Measurements from ENCODE around the gene RAD51B. TPM values are rescaled to one million over a fixed set of nuclear protein-coding genes. Genes with fewer than 3 reads are reported as not detected.

RAD51B gene
- total RNA-seq, 1 experiment from 2014 or later: 20.0 TPM

DNA sequence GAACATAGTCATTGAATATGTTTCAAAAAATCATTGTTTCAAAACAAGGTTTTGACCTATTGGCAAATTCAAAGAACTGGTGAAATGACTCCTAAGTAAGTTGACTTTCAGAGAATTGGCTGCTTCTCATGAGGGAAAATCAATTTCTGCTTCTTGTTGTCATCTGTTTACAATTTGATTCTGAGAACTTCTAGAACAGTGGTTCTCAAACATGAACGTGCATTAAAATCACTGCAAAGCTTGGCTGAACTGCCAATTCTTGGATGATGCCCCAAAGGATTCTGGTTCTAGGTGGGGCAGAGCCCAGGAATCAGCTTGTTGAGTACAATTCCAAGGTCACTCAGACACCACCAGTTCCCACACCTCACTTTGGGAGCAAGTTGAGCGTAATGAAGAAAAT, 889.4 kb downstream of the RAD51B start (continued):
- TF ChIP-seq SRF (IDR thresholded peaks at IDR 0.05; ENCODE audit: low read depth): no peak
- TF ChIP-seq CEBPB (IDR thresholded peaks at IDR 0.05; ENCODE audit: low read depth): no peak
- TF ChIP-seq POLR2AphosphoS5 (IDR thresholded peaks at IDR 0.05; ENCODE audit: low read depth, low read length): no peak
- TF ChIP-seq FOSL1 (IDR thresholded peaks at IDR 0.05; ENCODE audit: low read depth): no peak

DNA sequence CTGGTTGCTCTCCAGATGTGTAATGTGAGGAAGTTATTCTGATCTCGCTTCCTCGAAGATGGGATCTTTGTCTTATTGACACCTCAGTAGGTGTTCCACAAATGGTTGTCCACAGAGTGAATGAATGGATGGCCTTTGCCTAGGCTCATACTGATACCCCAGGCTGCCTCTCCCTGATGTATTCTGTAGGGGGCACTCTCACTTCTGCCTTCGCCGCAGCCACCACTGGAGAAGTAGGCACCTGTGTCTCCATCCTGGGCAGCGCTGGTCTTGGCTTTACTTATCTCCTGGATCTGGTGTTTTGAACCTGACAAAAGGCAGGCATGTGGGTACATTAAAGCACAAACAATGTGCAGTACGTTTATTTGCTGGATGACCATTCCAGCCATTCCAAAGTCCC, 891.2 kb downstream of the RAD51B start:
- BruUV-seq (replicated peaks): no TSS peak
- no peaks in the 10 kb centered on the region for H4K20me1 ChIP-seq (ENCODE audit: insufficient read depth)
- intact Hi-C loops (cut with micrococcal nuclease): no loop called here
- H3K4me3 ChIP-seq (replicated peaks in 1 of 2; ENCODE audit: low read depth in 1 of 2, low read length in 2 of 2): no peak overlapping the region
- H3K36me3 ChIP-seq (ENCODE audit: control insufficient read depth in 1 of 2, insufficient read depth in 2 of 2, low read length in 2 of 2): no peaks in the 10 kb centered on the region
- DNase-seq (ENCODE audit: low read depth, low spot score) (no peak), ATAC-seq (no peak; the same call in 1 of the 2 replicates)
- H2AFZ ChIP-seq (ENCODE audit: low read depth, low read length, poor library complexity, severe bottlenecking): no peak overlapping the region
- RAD21 ChIA-PET (ENCODE audit: low non-redundant PET in 1 of 2, low total read pairs in 2 of 2, uncharacterized antibody in 2 of 2, unreplicated experiment in 2 of 2): no interaction called here
- no peak overlapping the region for H3K27ac ChIP-seq (ENCODE audit: low read depth, low read length)
- CTCF ChIA-PET: no interaction called here
- no peak overlapping the region for H3K9ac ChIP-seq (ENCODE audit: low read length)
- H3K27me3 ChIP-seq (ENCODE audit: insufficient read depth, low read length): no peaks in the 10 kb centered on the region
- peaks cover 7 to 9% of the 10 kb centered on the region in 2 experiments; a peak in 2 of 4 replicates for H3K4me1 ChIP-seq (ENCODE audit: control insufficient read depth in 1 of 2, insufficient read depth in 2 of 2, low read length in 2 of 2)
- H3K4me2 ChIP-seq (ENCODE audit: low read length): no peak overlapping the region
- H3K9me3 ChIP-seq (ENCODE audit: control insufficient read depth in 1 of 2, insufficient read depth in 1 of 2, low read depth in 1 of 2, low read length in 2 of 2): no peaks in the 10 kb centered on the region
- TF ChIP-seq ZBTB33 (IDR thresholded peaks at IDR 0.05; ENCODE audit: extremely low read depth, insufficient replicate concordance, low read length) (no peak), EZH2 (IDR thresholded peaks at IDR 0.05) (no peak), RAD21 (IDR thresholded peaks at IDR 0.05; ENCODE audit: low read depth) (no peak), CBX3 (IDR thresholded peaks at IDR 0.05; ENCODE audit: low read depth) (no peak), YY1 (IDR thresholded peaks at IDR 0.05; ENCODE audit: extremely low read depth, insufficient replicate concordance, low read depth, low read length) (no peak), ZFX (IDR thresholded peaks at IDR 0.05) (no peak), EZH2phosphoT487 (IDR thresholded peaks at IDR 0.05; ENCODE audit: borderline replicate concordance) (no peak), CEBPB (IDR thresholded peaks at IDR 0.05; ENCODE audit: low read depth) (no peak), POLR2A (IDR thresholded peaks at IDR 0.05; ENCODE audit: borderline replicate concordance, extremely low read depth, insufficient read depth, insufficient read length) (no peak), FOSL1 (IDR thresholded peaks at IDR 0.05; ENCODE audit: low read depth) (no peak), SP1 (IDR thresholded peaks at IDR 0.05; ENCODE audit: low read depth) (no peak), EGR1 (IDR thresholded peaks at IDR 0.05; ENCODE audit: low read depth) (no peak), TCF7L2 (IDR thresholded peaks at IDR 0.05; ENCODE audit: borderline replicate concordance, extremely low read depth, insufficient read depth, insufficient read length) (no peak), SRF (IDR thresholded peaks at IDR 0.05; ENCODE audit: low read depth) (no peak), ELF1 (IDR thresholded peaks at IDR 0.05; ENCODE audit: borderline replicate concordance, low read depth) (no peak), POLR2AphosphoS5 (IDR thresholded peaks at IDR 0.05; ENCODE audit: low read depth, low read length) (no peak), JUND (IDR thresholded peaks at IDR 0.05) (no peak)
- TF ChIP-seq, protein P1, sequence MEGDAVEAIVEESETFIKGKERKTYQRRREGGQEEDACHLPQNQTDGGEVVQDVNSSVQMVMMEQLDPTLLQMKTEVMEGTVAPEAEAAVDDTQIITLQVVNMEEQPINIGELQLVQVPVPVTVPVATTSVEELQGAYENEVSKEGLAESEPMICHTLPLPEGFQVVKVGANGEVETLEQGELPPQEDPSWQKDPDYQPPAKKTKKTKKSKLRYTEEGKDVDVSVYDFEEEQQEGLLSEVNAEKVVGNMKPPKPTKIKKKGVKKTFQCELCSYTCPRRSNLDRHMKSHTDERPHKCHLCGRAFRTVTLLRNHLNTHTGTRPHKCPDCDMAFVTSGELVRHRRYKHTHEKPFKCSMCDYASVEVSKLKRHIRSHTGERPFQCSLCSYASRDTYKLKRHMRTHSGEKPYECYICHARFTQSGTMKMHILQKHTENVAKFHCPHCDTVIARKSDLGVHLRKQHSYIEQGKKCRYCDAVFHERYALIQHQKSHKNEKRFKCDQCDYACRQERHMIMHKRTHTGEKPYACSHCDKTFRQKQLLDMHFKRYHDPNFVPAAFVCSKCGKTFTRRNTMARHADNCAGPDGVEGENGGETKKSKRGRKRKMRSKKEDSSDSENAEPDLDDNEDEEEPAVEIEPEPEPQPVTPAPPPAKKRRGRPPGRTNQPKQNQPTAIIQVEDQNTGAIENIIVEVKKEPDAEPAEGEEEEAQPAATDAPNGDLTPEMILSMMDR (IDR thresholded peaks at IDR 0.05 in 2 of 3, conservative IDR thresholded peaks at IDR 0.05 in 1 of 3; ENCODE audit: borderline replicate concordance in 1 of 3, insufficient read depth in 1 of 3, low read depth in 2 of 3, low read length in 2 of 3): no peak; a peak in 1 of 6 replicates
- TF ChIP-seq, protein P2, sequence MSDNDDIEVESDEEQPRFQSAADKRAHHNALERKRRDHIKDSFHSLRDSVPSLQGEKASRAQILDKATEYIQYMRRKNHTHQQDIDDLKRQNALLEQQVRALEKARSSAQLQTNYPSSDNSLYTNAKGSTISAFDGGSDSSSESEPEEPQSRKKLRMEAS (IDR thresholded peaks at IDR 0.05): no peak
- TF ChIP-seq, protein P3, sequence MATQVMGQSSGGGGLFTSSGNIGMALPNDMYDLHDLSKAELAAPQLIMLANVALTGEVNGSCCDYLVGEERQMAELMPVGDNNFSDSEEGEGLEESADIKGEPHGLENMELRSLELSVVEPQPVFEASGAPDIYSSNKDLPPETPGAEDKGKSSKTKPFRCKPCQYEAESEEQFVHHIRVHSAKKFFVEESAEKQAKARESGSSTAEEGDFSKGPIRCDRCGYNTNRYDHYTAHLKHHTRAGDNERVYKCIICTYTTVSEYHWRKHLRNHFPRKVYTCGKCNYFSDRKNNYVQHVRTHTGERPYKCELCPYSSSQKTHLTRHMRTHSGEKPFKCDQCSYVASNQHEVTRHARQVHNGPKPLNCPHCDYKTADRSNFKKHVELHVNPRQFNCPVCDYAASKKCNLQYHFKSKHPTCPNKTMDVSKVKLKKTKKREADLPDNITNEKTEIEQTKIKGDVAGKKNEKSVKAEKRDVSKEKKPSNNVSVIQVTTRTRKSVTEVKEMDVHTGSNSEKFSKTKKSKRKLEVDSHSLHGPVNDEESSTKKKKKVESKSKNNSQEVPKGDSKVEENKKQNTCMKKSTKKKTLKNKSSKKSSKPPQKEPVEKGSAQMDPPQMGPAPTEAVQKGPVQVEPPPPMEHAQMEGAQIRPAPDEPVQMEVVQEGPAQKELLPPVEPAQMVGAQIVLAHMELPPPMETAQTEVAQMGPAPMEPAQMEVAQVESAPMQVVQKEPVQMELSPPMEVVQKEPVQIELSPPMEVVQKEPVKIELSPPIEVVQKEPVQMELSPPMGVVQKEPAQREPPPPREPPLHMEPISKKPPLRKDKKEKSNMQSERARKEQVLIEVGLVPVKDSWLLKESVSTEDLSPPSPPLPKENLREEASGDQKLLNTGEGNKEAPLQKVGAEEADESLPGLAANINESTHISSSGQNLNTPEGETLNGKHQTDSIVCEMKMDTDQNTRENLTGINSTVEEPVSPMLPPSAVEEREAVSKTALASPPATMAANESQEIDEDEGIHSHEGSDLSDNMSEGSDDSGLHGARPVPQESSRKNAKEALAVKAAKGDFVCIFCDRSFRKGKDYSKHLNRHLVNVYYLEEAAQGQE (IDR thresholded peaks at IDR 0.05; ENCODE audit: low read depth): no peak
- POLR2A ChIA-PET: no interaction called here
- no peaks in the 10 kb centered on the region for H3K79me2 ChIP-seq (ENCODE audit: insufficient read depth, low read length)
- H3K9me2 ChIP-seq (ENCODE audit: insufficient read depth): no peaks in the 10 kb centered on the region

Data from HCT116 (cell line).